ENCODE data around the gene TMEM132E.

DNA sequence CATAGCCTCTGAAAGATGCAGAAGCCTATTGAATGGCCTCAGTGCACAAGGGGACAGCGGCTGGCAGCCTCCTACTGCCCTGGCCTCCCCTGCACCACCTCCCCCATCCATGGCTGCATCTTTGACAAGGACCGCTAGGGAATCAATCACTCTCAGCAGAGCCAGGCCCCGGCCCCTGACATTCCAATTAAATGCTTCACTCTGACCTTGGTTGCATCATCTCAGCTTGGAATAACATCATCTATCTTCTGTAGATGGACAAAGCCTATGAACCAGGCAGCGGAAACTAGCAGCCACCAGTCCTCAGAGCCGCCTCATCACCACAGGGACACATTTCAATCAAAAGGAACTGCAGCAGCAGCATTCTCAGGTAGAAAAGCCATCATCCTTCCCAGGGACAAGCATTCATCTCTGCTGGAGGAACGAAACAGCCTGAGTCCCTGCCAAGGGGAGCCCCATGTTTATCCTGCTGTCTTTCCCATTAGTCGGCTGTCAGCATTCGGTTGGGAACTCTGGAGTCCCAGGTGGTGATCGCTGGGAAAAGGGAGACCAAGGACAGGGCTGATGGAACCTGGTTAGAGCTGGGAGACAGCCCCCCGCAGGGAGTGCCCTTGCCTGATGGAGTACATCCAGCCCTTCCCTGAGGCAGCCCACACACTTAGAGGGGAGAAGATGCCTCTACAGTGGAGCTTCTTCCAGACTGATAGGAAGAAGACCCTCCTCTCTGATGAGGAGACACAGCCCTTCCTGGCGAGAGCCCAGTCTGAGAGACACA lies 11.5 kb upstream of the TMEM132E start:
- no peak for TF ChIP-seq CTCF (IDR thresholded peaks at IDR 0.05)
- no peak for TF ChIP-seq POLR2A (IDR thresholded peaks at IDR 0.05)
